ENCODE measurements around the gene RPL3.
A peak's percentile ranks its signal among the peaks of the same experiment; 100 is the strongest.

The RPL3 gene

GRCh38 chr22:39318507-39319283, 728 bp downstream of the RPL3 start:
- Histone ChIP-seq H3K9me3 (ENCODE audit: low read length) (no peaks in the 10 kb centered on the region), H3K4me3 (ENCODE audit: low read length) (peak overlapping the region; percentile 91), H3K36me3 (ENCODE audit: insufficient read depth, low read length) (peaks cover 48% of the 10 kb centered on the region)

GRCh38 chr22:39317775-39318506, 1.5 kb downstream of the RPL3 start:
- Histone ChIP-seq H3K9me3 (ENCODE audit: low read length) (no peaks in the 10 kb centered on the region), H2AFZ (ENCODE audit: low read depth, low read length) (no peak overlapping the region), H3K4me3 (ENCODE audit: low read length) (peak overlapping the region; percentile 91), H3K36me3 (ENCODE audit: insufficient read depth, low read length) (peaks cover 56% of the 10 kb centered on the region), H3K4me1 (ENCODE audit: insufficient read depth, low read length) (peaks cover 30% of the 10 kb centered on the region), H3K27me3 (ENCODE audit: insufficient read depth, low read length) (no peaks in the 10 kb centered on the region)

More at GRCh38 chr22:39318507-39319283, 728 bp downstream of the RPL3 start:
- Histone ChIP-seq H3K27me3 (ENCODE audit: insufficient read depth, low read length) (no peaks in the 10 kb centered on the region), H3K4me1 (ENCODE audit: insufficient read depth, low read length) (peaks cover 30% of the 10 kb centered on the region), H2AFZ (ENCODE audit: low read depth, low read length) (no peak overlapping the region)

GRCh38 chr22:39317084-39317774, 2.2 kb downstream of the RPL3 start:
- Histone ChIP-seq H2AFZ (ENCODE audit: low read depth, low read length) (no peak overlapping the region), H3K9me3 (ENCODE audit: low read length) (no peaks in the 10 kb centered on the region), H3K27me3 (ENCODE audit: insufficient read depth, low read length) (no peaks in the 10 kb centered on the region), H3K4me1 (ENCODE audit: insufficient read depth, low read length) (peaks cover 30% of the 10 kb centered on the region), H3K36me3 (ENCODE audit: insufficient read depth, low read length) (peaks cover 63% of the 10 kb centered on the region), H3K4me3 (ENCODE audit: low read length) (peak overlapping the region; percentile 91)

- no peak overlapping the region for H2AFZ ChIP-seq (ENCODE audit: low read depth, low read length)
- no peaks in the 10 kb centered on the region for H3K27me3 ChIP-seq (ENCODE audit: insufficient read depth, low read length)
- H3K4me3 ChIP-seq (ENCODE audit: low read length): no peak overlapping the region
- H3K36me3 ChIP-seq (ENCODE audit: insufficient read depth, low read length): peaks cover 69% of the 10 kb centered on the region
- no peaks in the 10 kb centered on the region for H3K9me3 ChIP-seq (ENCODE audit: low read length)
- peaks cover 30% of the 10 kb centered on the region for H3K4me1 ChIP-seq (ENCODE audit: insufficient read depth, low read length)
Measured at GRCh38 chr22:39316440-39317083, 2.9 kb downstream of the RPL3 start.

- peaks cover 30% of the 10 kb centered on the region for H3K4me1 ChIP-seq (ENCODE audit: insufficient read depth, low read length)
- no peaks in the 10 kb centered on the region for H3K27me3 ChIP-seq (ENCODE audit: insufficient read depth, low read length)
- no peaks in the 10 kb centered on the region for H3K9me3 ChIP-seq (ENCODE audit: low read length)
- no peak overlapping the region for H3K4me3 ChIP-seq (ENCODE audit: low read length)
- H2AFZ ChIP-seq (ENCODE audit: low read depth, low read length): no peak overlapping the region
- H3K36me3 ChIP-seq (ENCODE audit: insufficient read depth, low read length): peaks cover 71% of the 10 kb centered on the region
Measured at GRCh38 chr22:39315389-39315788, 4.0 kb downstream of the RPL3 start.

GRCh38 chr22:39314251-39314971, 5.0 kb downstream of the RPL3 start:
- Histone ChIP-seq H3K9me3 (ENCODE audit: low read length) (no peaks in the 10 kb centered on the region), H3K4me3 (ENCODE audit: low read length) (no peak overlapping the region), H3K36me3 (ENCODE audit: insufficient read depth, low read length) (peaks cover 71% of the 10 kb centered on the region), H2AFZ (ENCODE audit: low read depth, low read length) (no peak overlapping the region), H3K4me1 (ENCODE audit: insufficient read depth, low read length) (peaks cover 35% of the 10 kb centered on the region), H3K27me3 (ENCODE audit: insufficient read depth, low read length) (no peaks in the 10 kb centered on the region)

- Histone ChIP-seq H3K27me3 (ENCODE audit: insufficient read depth, low read length) (no peaks in the 10 kb centered on the region), H3K4me3 (ENCODE audit: low read length) (no peak overlapping the region), H2AFZ (ENCODE audit: low read depth, low read length) (no peak overlapping the region), H3K4me1 (ENCODE audit: insufficient read depth, low read length) (peaks cover 36% of the 10 kb centered on the region), H3K9me3 (ENCODE audit: low read length) (no peaks in the 10 kb centered on the region), H3K36me3 (ENCODE audit: insufficient read depth, low read length) (peaks cover 69% of the 10 kb centered on the region)
Measured at GRCh38 chr22:39313258-39314001, 6.0 kb downstream of the RPL3 start.

- H3K27me3 ChIP-seq (ENCODE audit: insufficient read depth, low read length): no peaks in the 10 kb centered on the region
- no peak overlapping the region for H3K4me3 ChIP-seq (ENCODE audit: low read length)
- H3K36me3 ChIP-seq (ENCODE audit: insufficient read depth, low read length): peaks cover 58% of the 10 kb centered on the region
- no peak overlapping the region for H2AFZ ChIP-seq (ENCODE audit: low read depth, low read length)
- H3K4me1 ChIP-seq (ENCODE audit: insufficient read depth, low read length): peaks cover 26% of the 10 kb centered on the region
- H3K9me3 ChIP-seq (ENCODE audit: low read length): no peaks in the 10 kb centered on the region
Measured at GRCh38 chr22:39312410-39312809, 7.0 kb downstream of the RPL3 start.

GRCh38 chr22:39311592-39312400, 7.6 kb downstream of the RPL3 start:
- peaks cover 20% of the 10 kb centered on the region for H3K4me1 ChIP-seq (ENCODE audit: insufficient read depth, low read length)
- H3K36me3 ChIP-seq (ENCODE audit: insufficient read depth, low read length): peaks cover 52% of the 10 kb centered on the region
- H2AFZ ChIP-seq (ENCODE audit: low read depth, low read length): no peak overlapping the region
- no peak overlapping the region for H3K4me3 ChIP-seq (ENCODE audit: low read length)
- no peaks in the 10 kb centered on the region for H3K27me3 ChIP-seq (ENCODE audit: insufficient read depth, low read length)
- H3K9me3 ChIP-seq (ENCODE audit: low read length): no peaks in the 10 kb centered on the region

- Histone ChIP-seq H3K4me1 (ENCODE audit: insufficient read depth, low read length) (peaks cover 8% of the 10 kb centered on the region), H3K4me3 (ENCODE audit: low read length) (no peak overlapping the region), H3K27me3 (ENCODE audit: insufficient read depth, low read length) (no peaks in the 10 kb centered on the region), H2AFZ (ENCODE audit: low read depth, low read length) (no peak overlapping the region), H3K9me3 (ENCODE audit: low read length) (no peaks in the 10 kb centered on the region), H3K36me3 (ENCODE audit: insufficient read depth, low read length) (peaks cover 37% of the 10 kb centered on the region)
Measured at GRCh38 chr22:39309881-39310714, 9.3 kb downstream of the RPL3 start.

Measured in neuron (in vitro differentiated cells).